Mucosa of rectum (tissue), 2 donors: Measurements from ENCODE around the gene HTT.

Experiments
- H3K27ac ChIP-seq, 2 donors: one replicate each; pipeline ENCODE4 v1.7.0; 2013; ENCODE audit warnings: inconsistent platforms in 2 of 2, low read depth in 2 of 2, low read length in 2 of 2
- H3K27me3 ChIP-seq, 2 donors: one replicate each; pipeline ENCODE4 v1.7.0; 2013; ENCODE audit warnings: low read length in 2 of 2; ENCODE audit not compliant: control insufficient read depth in 2 of 2, insufficient read depth in 2 of 2
- H3K36me3 ChIP-seq, 2 donors: one replicate each; pipeline ENCODE4 v1.7.0; 2013; ENCODE audit warnings: low read length in 2 of 2; ENCODE audit not compliant: control insufficient read depth in 2 of 2, insufficient read depth in 2 of 2
- H3K4me1 ChIP-seq, 2 donors: one replicate each; pipeline ENCODE4 v1.7.0; 2013; ENCODE audit warnings: low read length in 2 of 2, mild to moderate bottlenecking in 1 of 2; ENCODE audit not compliant: control insufficient read depth in 2 of 2, insufficient read depth in 2 of 2
- H3K4me3 ChIP-seq, 2 donors: one replicate each; pipeline ENCODE4 v1.7.0; 2013; ENCODE audit warnings: low read length in 2 of 2
- H3K9ac ChIP-seq, 2 donors: one replicate each; pipeline ENCODE4 v1.7.0; 2013; ENCODE audit warnings: low read length in 2 of 2, low read depth in 1 of 2, mild to moderate bottlenecking in 1 of 2
- H3K9me3 ChIP-seq, 2 donors: one replicate each; pipeline ENCODE4 v1.7.0; 2013; ENCODE audit warnings: low read length in 2 of 2; ENCODE audit not compliant: control insufficient read depth in 2 of 2
- donor health status: healthy.
- donor health status: Normal muscosa, but diverticular disease.

The HTT gene

DNA sequence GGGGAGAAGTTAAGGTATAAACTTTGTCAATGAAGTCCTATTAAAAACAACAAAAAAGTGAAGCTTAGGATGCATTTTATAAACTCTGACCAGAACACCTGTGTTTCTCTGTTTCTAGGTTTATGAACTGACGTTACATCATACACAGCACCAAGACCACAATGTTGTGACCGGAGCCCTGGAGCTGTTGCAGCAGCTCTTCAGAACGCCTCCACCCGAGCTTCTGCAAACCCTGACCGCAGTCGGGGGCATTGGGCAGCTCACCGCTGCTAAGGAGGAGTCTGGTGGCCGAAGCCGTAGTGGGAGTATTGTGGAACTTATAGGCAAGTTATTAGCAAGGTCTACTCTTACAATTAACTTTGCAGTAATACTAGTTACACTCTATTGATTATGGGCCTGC, 46.6 kb downstream of the HTT start:
- no peaks in the 10 kb centered on the region for H3K9me3 ChIP-seq
- peaks cover 2 to 3% of the 10 kb centered on the region in 2 donors for H3K4me1 ChIP-seq
- no peaks in the 10 kb centered on the region for H3K27me3 ChIP-seq
- H3K4me3 ChIP-seq = no peak overlapping the region
- no peak overlapping the region for H3K9ac ChIP-seq
- peaks cover 41 to 54% of the 10 kb centered on the region in 2 donors for H3K36me3 ChIP-seq
- no peak overlapping the region for H3K27ac ChIP-seq

DNA sequence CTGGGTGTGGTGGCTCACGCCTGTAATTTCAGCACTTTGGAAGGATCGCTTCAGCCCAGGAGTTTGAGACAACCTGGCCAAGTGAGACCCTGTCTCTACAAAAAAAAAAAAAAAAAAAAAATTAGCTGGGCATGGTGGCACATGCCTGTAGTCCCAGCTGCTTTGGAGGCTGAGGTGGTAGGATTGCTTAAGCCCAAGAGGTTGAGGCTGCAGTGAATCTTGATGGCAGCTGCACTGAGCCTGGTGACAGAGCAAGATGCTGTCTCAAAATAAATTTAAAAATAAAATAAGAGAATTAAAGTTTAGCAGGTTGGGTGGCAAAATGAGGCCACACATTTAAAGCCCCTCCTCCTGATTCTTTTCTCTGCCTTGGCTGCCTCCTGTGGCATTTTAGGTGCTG, 47.1 kb downstream of the HTT start:
- Histone ChIP-seq H3K27me3 (no peaks in the 10 kb centered on the region), H3K4me3 (no peak overlapping the region), H3K4me1 (peaks cover 2 to 3% of the 10 kb centered on the region in 2 donors), H3K9ac (no peak overlapping the region), H3K36me3 (peaks cover 37 to 50% of the 10 kb centered on the region in 2 donors), H3K27ac (peak overlapping the region in 1 of 2 donors; percentile 52), H3K9me3 (no peaks in the 10 kb centered on the region)

- Histone ChIP-seq H3K9ac (no peak overlapping the region), H3K9me3 (no peaks in the 10 kb centered on the region), H3K27ac (peak overlapping the region; percentile 36 to 52), H3K27me3 (no peaks in the 10 kb centered on the region), H3K4me1 (peaks cover 2 to 3% of the 10 kb centered on the region in 2 donors), H3K36me3 (peaks cover 37 to 50% of the 10 kb centered on the region in 2 donors), H3K4me3 (no peak overlapping the region)
Measured at GRCh38 chr4:3122081-3122563, 47.6 kb downstream of the HTT start.

- H3K27me3 ChIP-seq = no peaks in the 10 kb centered on the region
- no peaks in the 10 kb centered on the region for H3K9me3 ChIP-seq
- H3K4me3 ChIP-seq = no peak overlapping the region
- no peak overlapping the region for H3K9ac ChIP-seq
- peak overlapping the region in 1 of 2 donors; percentile 9 for H3K27ac ChIP-seq
- H3K4me1 ChIP-seq = peaks cover 2 to 3% of the 10 kb centered on the region in 2 donors
- peaks cover 36 to 44% of the 10 kb centered on the region in 2 donors for H3K36me3 ChIP-seq
Measured at GRCh38 chr4:3123181-3123671, 48.7 kb downstream of the HTT start.

DNA sequence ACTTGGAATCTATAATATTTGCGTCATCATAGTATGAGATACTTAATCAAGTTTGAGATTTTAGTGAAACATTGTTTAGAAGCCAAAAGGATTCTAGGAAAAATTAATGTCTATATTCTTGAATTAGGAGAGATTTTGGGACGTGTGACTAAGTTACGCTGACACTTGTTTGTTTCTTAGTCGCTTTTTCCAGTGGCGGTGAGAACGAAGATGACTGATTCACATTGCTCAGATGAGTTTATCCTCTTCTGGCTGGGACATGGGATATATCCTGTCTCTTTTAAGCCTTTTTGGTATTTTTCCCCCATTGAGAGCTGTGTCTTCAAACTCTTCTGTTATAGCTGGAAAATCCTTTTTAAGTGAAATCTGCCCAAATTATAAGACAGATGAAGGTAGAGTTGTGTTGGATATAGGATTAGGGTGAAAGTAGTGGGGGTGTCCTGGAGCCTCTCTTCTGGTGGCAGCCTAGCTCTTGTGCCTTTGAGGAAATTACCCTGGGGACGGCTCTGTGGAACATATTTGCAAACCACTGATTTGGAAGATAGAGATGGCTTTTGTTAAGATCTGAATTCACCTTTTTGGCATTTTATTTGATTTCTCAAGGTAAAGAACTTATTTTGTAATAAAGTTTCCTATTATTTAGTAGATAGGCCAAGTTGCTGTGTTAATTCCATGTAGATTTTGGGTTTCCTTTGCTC, 49.7 kb downstream of the HTT start:
- Histone ChIP-seq H3K36me3 (peaks cover 38 to 41% of the 10 kb centered on the region in 2 donors), H3K27ac (no peak overlapping the region), H3K4me1 (peaks cover 2 to 3% of the 10 kb centered on the region in 2 donors)

DNA sequence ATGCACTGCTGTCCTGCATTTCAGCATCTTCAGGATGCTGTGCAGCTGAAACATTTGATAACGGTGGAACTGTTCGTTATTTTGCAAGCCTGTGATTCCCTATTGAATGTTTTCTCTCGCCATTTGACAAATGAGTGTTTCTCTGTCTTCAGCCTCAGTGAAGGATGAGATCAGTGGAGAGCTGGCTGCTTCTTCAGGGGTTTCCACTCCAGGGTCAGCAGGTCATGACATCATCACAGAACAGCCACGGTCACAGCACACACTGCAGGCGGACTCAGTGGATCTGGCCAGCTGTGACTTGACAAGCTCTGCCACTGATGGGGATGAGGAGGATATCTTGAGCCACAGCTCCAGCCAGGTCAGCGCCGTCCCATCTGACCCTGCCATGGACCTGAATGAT, 52.6 kb downstream of the HTT start:
- peaks cover 43 to 49% of the 10 kb centered on the region in 2 donors for H3K36me3 ChIP-seq
- H3K9me3 ChIP-seq = no peaks in the 10 kb centered on the region
- H3K4me1 ChIP-seq = peaks cover under 1% of the 10 kb centered on the region in 2 donors
- no peaks in the 10 kb centered on the region for H3K27me3 ChIP-seq
- no peak overlapping the region for H3K9ac ChIP-seq
- H3K27ac ChIP-seq = no peak overlapping the region
- no peak overlapping the region for H3K4me3 ChIP-seq

More for the DNA sequence above, 49.7 kb downstream of the HTT start:
- no peak overlapping the region for H3K9ac ChIP-seq
- H3K27me3 ChIP-seq = no peaks in the 10 kb centered on the region
- H3K9me3 ChIP-seq = no peaks in the 10 kb centered on the region
- no peak overlapping the region for H3K4me3 ChIP-seq

- peaks cover 47 to 53% of the 10 kb centered on the region in 2 donors for H3K36me3 ChIP-seq
- H3K4me1 ChIP-seq = no peaks in the 10 kb centered on the region
- H3K27me3 ChIP-seq = no peaks in the 10 kb centered on the region
Measured at GRCh38 chr4:3128058-3128457, 53.6 kb downstream of the HTT start.

GRCh38 chr4:3128976-3129375, 54.5 kb downstream of the HTT start:
- Histone ChIP-seq H3K4me3 (no peak overlapping the region), H3K27me3 (no peaks in the 10 kb centered on the region), H3K9ac (no peak overlapping the region), H3K36me3 (peaks cover 52 to 59% of the 10 kb centered on the region in 2 donors), H3K27ac (no peak overlapping the region), H3K9me3 (no peaks in the 10 kb centered on the region), H3K4me1 (no peaks in the 10 kb centered on the region)

More at GRCh38 chr4:3128058-3128457, 53.6 kb downstream of the HTT start:
- Histone ChIP-seq H3K9me3 (no peaks in the 10 kb centered on the region), H3K4me3 (no peak overlapping the region), H3K27ac (no peak overlapping the region), H3K9ac (no peak overlapping the region)

DNA sequence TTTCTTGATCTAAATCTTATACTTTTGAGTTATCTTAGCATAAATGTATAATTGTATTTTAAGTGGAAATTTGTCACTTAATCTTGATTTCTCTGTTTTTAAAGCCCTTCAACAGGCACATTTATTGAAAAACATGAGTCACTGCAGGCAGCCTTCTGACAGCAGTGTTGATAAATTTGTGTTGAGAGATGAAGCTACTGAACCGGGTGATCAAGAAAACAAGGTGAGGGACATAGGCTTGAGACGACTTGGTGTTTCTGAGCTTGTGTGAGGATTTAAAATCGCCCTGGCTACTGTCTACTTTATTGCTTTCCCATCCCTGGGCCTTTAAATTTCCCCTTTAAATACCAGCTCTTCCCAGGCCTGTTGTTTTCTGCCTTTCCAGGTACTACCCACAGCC, 55.7 kb downstream of the HTT start:
- Histone ChIP-seq H3K27ac (no peak overlapping the region), H3K4me3 (no peak overlapping the region), H3K9ac (no peak overlapping the region), H3K4me1 (no peaks in the 10 kb centered on the region), H3K36me3 (peaks cover 64 to 65% of the 10 kb centered on the region in 2 donors), H3K9me3 (no peaks in the 10 kb centered on the region), H3K27me3 (no peaks in the 10 kb centered on the region)

DNA sequence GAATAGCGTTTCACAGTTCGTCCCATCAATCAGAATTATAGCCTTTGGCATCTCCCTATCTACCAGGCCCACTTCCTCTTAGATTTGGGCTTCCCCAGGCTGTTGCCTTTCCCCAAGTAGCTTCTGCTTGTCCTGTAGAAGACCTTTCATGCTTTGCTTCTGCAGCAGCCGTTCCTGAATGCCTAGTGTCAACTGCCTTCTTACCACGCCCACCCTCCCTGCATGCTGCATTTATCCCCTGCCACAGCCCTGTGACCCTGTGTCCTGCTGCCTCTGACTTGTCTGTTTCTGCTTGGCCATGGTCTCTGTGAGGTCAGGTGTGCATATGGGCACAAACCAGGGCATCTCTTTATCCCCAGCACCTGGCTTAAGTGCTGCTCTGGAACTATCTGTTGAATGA, 56.3 kb downstream of the HTT start:
- Histone ChIP-seq H3K4me3 (no peak overlapping the region), H3K9ac (no peak overlapping the region), H3K27ac (no peak overlapping the region), H3K36me3 (peaks cover 61 to 67% of the 10 kb centered on the region in 2 donors), H3K9me3 (no peaks in the 10 kb centered on the region), H3K27me3 (no peaks in the 10 kb centered on the region), H3K4me1 (peaks cover 0 to 4% of the 10 kb centered on the region in 2 donors)
